Stimulated activated CD4-positive, alpha-beta T cell treated with anti-CD3 and anti-CD28 coated beads, Interleukin-4, amount 100 ng/mL, for 1 hour (primary cell): ENCODE data around the gene SMIM22.

Source experiments
- DNase-seq: peaks from one replicate; pipeline ENCODE4 v3.0.0-alpha.2; 2020

SMIM22 gene

DNA sequence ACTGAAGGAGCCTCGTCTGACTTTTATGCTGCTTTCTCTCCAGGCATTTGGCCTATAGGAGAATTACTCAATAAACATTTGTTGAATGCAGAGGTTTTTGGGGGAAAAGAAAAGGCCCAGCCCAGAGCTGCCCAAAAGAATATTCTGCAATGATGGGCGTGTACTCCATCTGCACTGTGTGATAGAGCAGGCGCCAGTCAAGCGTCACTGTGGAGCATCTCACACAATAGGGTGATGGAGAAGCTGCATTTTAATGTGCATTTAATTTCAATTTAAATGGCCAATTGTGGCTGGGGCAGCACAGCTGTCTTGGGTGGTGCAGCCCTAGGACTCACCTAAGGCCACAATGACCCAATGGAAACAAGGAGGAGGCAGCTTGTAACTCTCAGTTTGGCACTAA is 31.4 kb downstream of the SMIM22 start:
- DNase-seq = no peak

GRCh38 chr16:4826980-4827379 is 31.8 kb downstream of the SMIM22 start:
- no peak for DNase-seq

- no peak for DNase-seq
These were observed 33.6 kb downstream of the SMIM22 start for GRCh38 chr16:4828567-4829321.

GRCh38 chr16:4830408-4830807 is 35.2 kb downstream of the SMIM22 start:
- no peak for DNase-seq

DNA sequence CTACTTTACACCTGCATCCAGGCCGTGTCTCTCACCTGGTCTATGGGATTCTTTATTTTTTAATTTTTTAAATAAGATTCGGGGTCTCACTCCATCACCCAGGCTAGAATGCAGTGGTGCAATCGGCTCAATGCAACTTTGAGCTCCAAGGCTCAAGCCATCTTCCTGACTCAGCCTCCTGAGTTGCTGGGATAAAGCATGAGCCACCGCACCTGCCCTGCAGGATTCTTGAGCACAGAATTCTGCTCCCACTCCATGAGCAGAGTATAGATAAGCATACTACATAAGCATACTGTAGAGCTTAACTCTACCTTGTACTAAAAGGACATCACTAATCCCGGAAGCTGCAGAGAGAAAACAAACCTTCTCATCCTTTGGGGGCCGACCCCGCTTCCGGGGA is 36.4 kb downstream of the SMIM22 start:
- DNase-seq = no peak

DNA sequence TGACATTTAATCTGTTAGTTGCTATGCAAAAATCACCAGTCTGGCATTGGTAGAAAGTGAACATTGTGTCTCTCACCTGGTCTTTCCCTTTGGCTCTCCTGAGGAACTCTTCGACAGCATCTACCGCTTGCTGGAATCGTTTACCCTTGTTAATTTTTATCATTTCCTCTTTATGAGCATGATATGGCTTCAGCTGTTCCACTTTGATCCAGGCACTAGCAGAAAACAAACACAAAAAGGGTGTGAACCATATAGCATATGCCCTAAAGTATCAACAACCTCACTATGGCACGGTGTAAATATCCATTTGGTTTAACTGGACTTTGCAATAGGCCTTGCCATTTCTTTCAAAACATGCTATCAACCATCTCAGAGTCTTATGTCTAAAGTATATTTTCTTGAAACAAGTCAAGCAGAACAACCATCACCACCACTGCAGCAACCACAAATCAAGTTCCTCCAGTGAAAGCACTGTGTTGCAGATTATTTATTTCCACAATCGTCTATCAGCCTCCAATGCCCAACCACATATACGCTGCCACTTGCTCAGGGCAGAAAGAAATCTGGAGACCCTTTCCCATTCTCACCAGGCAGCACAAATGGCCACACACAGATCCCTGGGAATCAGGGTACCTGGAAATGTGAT is 37.7 kb downstream of the SMIM22 start:
- no peak for DNase-seq

DNA sequence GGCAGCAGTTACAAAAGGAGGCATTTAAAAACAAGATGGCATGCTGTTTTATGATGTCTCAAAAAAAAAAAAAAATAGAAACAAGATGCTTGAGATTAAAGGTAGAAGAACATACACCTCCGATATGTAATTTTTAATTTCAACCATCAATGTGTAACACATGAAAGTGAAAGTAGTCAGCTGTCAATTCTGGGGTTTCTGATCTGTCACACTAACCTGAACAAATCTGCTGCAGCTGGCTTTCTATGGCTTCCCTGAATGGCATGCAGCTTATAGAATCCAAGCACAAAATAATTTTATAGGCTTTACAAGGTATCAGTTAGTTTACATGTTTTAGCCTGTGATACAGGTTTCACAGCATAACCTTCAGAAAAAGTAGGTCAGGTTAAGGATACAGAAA is 38.4 kb downstream of the SMIM22 start:
- no peak for DNase-seq

GRCh38 chr16:4836727-4837126 is 41.6 kb downstream of the SMIM22 start:
- no peak for DNase-seq

- DNase-seq = no peak
These were observed 42.7 kb downstream of the SMIM22 start for GRCh38 chr16:4837733-4838501.

DNA sequence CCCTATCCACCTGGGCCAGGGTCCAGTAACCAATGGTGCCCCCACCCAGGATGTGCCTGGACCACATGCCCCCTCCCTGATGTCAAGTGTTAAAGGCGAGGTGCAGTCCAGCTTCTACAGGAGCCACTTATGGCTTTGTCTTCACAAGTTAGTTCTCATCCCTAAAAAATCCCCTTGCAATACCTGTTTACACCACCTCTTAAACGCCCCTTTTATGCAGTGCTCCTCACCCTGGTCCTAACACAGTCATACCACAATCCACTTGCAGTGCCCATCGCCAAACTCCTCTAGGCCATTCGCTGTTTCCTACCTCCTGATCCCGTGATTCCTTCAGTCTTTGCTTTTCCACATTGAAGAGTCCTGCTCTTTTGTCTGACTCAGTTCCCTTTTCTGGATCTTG is 44.8 kb downstream of the SMIM22 start:
- no peak for DNase-seq

GRCh38 chr16:4840984-4841383 is 45.8 kb downstream of the SMIM22 start:
- no peak for DNase-seq
